Esophagus squamous epithelium (tissue), 4 donors: ENCODE data around the gene TRIM21.

Source experiments
- CTCF ChIP-seq, 6 experiments: fragments of 450-650 bp in 4 of 6; fragments of 200-600 bp in 2 of 6; sonication (generic) in 2 of 6; IDR thresholded peaks; one replicate each; pipeline ENCODE4 v1.5.1; 2016 to 2019; ENCODE audit warnings: antibody characterized with exemption in 6 of 6, mild to moderate bottlenecking in 4 of 6, moderate library complexity in 4 of 6
- POLR2A ChIP-seq, 4 donors: fragments of 450-650 bp; IDR thresholded peaks; one replicate each; pipeline ENCODE4 v1.6.1; 2017; ENCODE audit warnings: antibody characterized with exemption in 4 of 4, mild to moderate bottlenecking in 4 of 4, moderate library complexity in 3 of 4

- no peak for TF ChIP-seq POLR2A (IDR thresholded peaks at IDR 0.05)
- TF ChIP-seq CTCF (IDR thresholded peaks at IDR 0.05): no peak
These were observed 36.5 kb upstream of the TRIM21 start for GRCh38 chr11:4430051-4430450.
